ENCODE data around the gene SLC19A1.

SLC19A1 gene

GRCh38 chr21:45542242-45542666 is at the start of gene SLC19A1:
Gene SLC19A1, minus strand, starts transcription at chr21:45542440. Its CDS starts 4,481 bp downstream, at chr21:45537959.
- peak; percentile 11 to 20 for DNase-seq

GRCh38 chr21:45591619-45592207 is 49.5 kb upstream of the SLC19A1 start:
- no peak for DNase-seq

GRCh38 chr21:45590726-45591618 is 48.7 kb upstream of the SLC19A1 start:
- no peak for DNase-seq

- DNase-seq, result no peak
Observed at GRCh38 chr21:45590246-45590725, 48.0 kb upstream of the SLC19A1 start.

GRCh38 chr21:45589686-45590245 is 47.5 kb upstream of the SLC19A1 start:
- DNase-seq, result no peak

GRCh38 chr21:45588871-45589491 is 46.7 kb upstream of the SLC19A1 start:
- DNase-seq, result no peak

GRCh38 chr21:45588086-45588825 is 46.0 kb upstream of the SLC19A1 start:
- DNase-seq, result no peak

- no peak for DNase-seq
Observed at GRCh38 chr21:45586289-45586858, 44.1 kb upstream of the SLC19A1 start.

GRCh38 chr21:45584786-45585185 is 42.5 kb upstream of the SLC19A1 start:
- no peak for DNase-seq

- DNase-seq, result no peak
Observed at GRCh38 chr21:45583831-45584509, 41.7 kb upstream of the SLC19A1 start.

GRCh38 chr21:45582128-45582527 is 39.9 kb upstream of the SLC19A1 start:
- no peak for DNase-seq

- no peak for DNase-seq
Observed at GRCh38 chr21:45581322-45581712, 39.1 kb upstream of the SLC19A1 start.

- DNase-seq, result no peak
Observed at GRCh38 chr21:45580576-45581321, 38.5 kb upstream of the SLC19A1 start.

GRCh38 chr21:45580181-45580575 is 37.9 kb upstream of the SLC19A1 start:
- DNase-seq, result no peak

GRCh38 chr21:45579383-45580180 is 37.3 kb upstream of the SLC19A1 start:
- no peak for DNase-seq

GRCh38 chr21:45578811-45579381 is 36.7 kb upstream of the SLC19A1 start:
- no peak for DNase-seq

GRCh38 chr21:45578176-45578801 is 36.0 kb upstream of the SLC19A1 start:
- DNase-seq, result no peak

- no peak for DNase-seq
Observed at GRCh38 chr21:45577801-45578175, 35.5 kb upstream of the SLC19A1 start.
